HEK293 (cell line): ENCODE data around the gene DIP2C.

Source experiments
- CTCF ChIA-PET: fragments of 350-600 bp; formaldehyde crosslinking; extraction: SDS; loops from one replicate; lab custom pipeline; 2021; ENCODE audit warnings: antibody characterized with exemption; lab: Yijun Ruan, JAX
- POLR2A ChIA-PET: fragments of 300-600 bp; formaldehyde crosslinking; extraction: SDS; loops from one replicate; lab custom pipeline; 2020; ENCODE audit warnings: antibody characterized with exemption, inconsistent platforms; lab: Yijun Ruan, JAX
- H3K27ac ChIP-seq: fragments of 200-500 bp; sonication (Bioruptor generic); 2 replicates; pipeline ENCODE4 v1.5.1; 2014; ENCODE audit warnings: low read depth, low read length, control low read depth, inconsistent platforms; ENCODE audit errors: extremely low read depth
- H3K36me3 ChIP-seq, 2 experiments: fragments of 200-500 bp in 1 of 2; sonication (Bioruptor generic) in 1 of 2; 1 replicate in 1 of 2; 2 replicates in 1 of 2; pipeline ENCODE4 v1.5.1; 2014 to 2017; ENCODE audit warnings: inconsistent platforms in 2 of 2, low read length in 2 of 2; ENCODE audit not compliant: control insufficient read depth in 2 of 2, insufficient read depth in 1 of 2
- H3K4me1 ChIP-seq: fragments of 200-500 bp; sonication (Bioruptor generic); 2 replicates; pipeline ENCODE4 v1.5.1; 2014; ENCODE audit warnings: mild to moderate bottlenecking, low read length, inconsistent platforms; ENCODE audit not compliant: control insufficient read depth, insufficient read depth
- H3K4me3 ChIP-seq: 2 replicates; pipeline ENCODE4 v1.5.1; 2011; ENCODE audit warnings: low read depth, mild to moderate bottlenecking, control low read depth, low read length, moderate library complexity
- H3K9me3 ChIP-seq: fragments of 200-500 bp; sonication (Bioruptor generic); 2 replicates; pipeline ENCODE4 v1.5.1; 2014; ENCODE audit warnings: low read depth, low read length, inconsistent platforms; ENCODE audit not compliant: control insufficient read depth, insufficient read depth
- FEZF1 ChIP-seq: fragments of 450-650 bp; formaldehyde crosslinking; IDR thresholded peaks from 2 replicates; pipeline ENCODE4 v1.5.1; 2016; ENCODE audit warnings: missing biosample characterization, missing genetic modification characterization
- KLF9 ChIP-seq: fragments of 450-650 bp; formaldehyde crosslinking; IDR thresholded peaks from 2 replicates; pipeline ENCODE4 v1.5.1; 2016; ENCODE audit warnings: missing biosample characterization, missing genetic modification characterization, low read depth
- OVOL3 ChIP-seq: fragments of 450-650 bp; formaldehyde crosslinking; IDR thresholded peaks from 2 replicates; pipeline ENCODE4 v1.5.1; 2016; ENCODE audit warnings: missing biosample characterization, missing genetic modification characterization
- PBX3 ChIP-seq: sonication (generic); formaldehyde crosslinking; IDR thresholded peaks from 2 replicates; pipeline ENCODE4 v1.8.1; 2022; ENCODE audit warnings: mild to moderate bottlenecking, moderate library complexity, missing genetic modification reagents
- PRDM4 ChIP-seq: fragments of 450-650 bp; formaldehyde crosslinking; IDR thresholded peaks from 2 replicates; pipeline ENCODE4 v1.5.1; 2017; ENCODE audit warnings: missing biosample characterization, missing genetic modification characterization
- SP2 ChIP-seq: fragments of 450-650 bp; formaldehyde crosslinking; IDR thresholded peaks from 2 replicates; pipeline ENCODE4 v1.5.1; 2016; ENCODE audit warnings: missing biosample characterization, missing genetic modification characterization
- ZBTB1 ChIP-seq: fragments of 450-650 bp; formaldehyde crosslinking; IDR thresholded peaks from 2 replicates; pipeline ENCODE4 v1.5.1; 2016; ENCODE audit warnings: missing biosample characterization, missing genetic modification characterization
- ZBTB48 ChIP-seq: fragments of 450-650 bp; formaldehyde crosslinking; IDR thresholded peaks from 2 replicates; pipeline ENCODE4 v1.5.1; 2016; ENCODE audit warnings: missing biosample characterization, missing genetic modification characterization
- ZFHX2 ChIP-seq: fragments of 450-650 bp; formaldehyde crosslinking; conservative IDR thresholded peaks from 2 replicates; pipeline ENCODE4 v1.5.1; 2016; ENCODE audit warnings: missing biosample characterization, missing genetic modification characterization
- ZFP3 ChIP-seq: fragments of 450-650 bp; formaldehyde crosslinking; IDR thresholded peaks from 2 replicates; pipeline ENCODE4 v1.5.1; 2016; ENCODE audit warnings: low read depth, missing biosample characterization, missing genetic modification characterization
- ZNF214 ChIP-seq: fragments of 450-650 bp; formaldehyde crosslinking; IDR thresholded peaks from 2 replicates; pipeline ENCODE4 v1.5.1; 2017; ENCODE audit warnings: missing biosample characterization, mild to moderate bottlenecking, missing genetic modification characterization, borderline replicate concordance
- ZNF239 ChIP-seq: fragments of 450-650 bp; formaldehyde crosslinking; IDR thresholded peaks from 2 replicates; pipeline ENCODE4 v1.5.1; 2016; ENCODE audit warnings: missing biosample characterization, missing genetic modification characterization
- ZNF302 ChIP-seq: fragments of 450-650 bp; formaldehyde crosslinking; IDR thresholded peaks from 2 replicates; pipeline ENCODE4 v1.5.1; 2016; ENCODE audit warnings: missing biosample characterization, missing genetic modification characterization, low read depth
- ZNF433 ChIP-seq: fragments of 450-650 bp; formaldehyde crosslinking; IDR thresholded peaks from 2 replicates; pipeline ENCODE4 v1.5.1; 2016; ENCODE audit warnings: missing biosample characterization, missing genetic modification characterization, low read depth
- ZNF521 ChIP-seq: fragments of 450-650 bp; formaldehyde crosslinking; IDR thresholded peaks from 2 replicates; pipeline ENCODE4 v1.5.1; 2017; ENCODE audit warnings: missing biosample characterization, mild to moderate bottlenecking, missing genetic modification characterization
- ZNF544 ChIP-seq: fragments of 450-650 bp; formaldehyde crosslinking; IDR thresholded peaks from 2 replicates; pipeline ENCODE4 v1.5.0; 2017; ENCODE audit warnings: missing biosample characterization, missing genetic modification characterization
- ZNF747 ChIP-seq: fragments of 450-650 bp; formaldehyde crosslinking; IDR thresholded peaks from 2 replicates; pipeline ENCODE4 v1.5.1; 2016; ENCODE audit warnings: missing biosample characterization, missing genetic modification characterization

The DIP2C gene

GRCh38 chr10:488933-489215 is 200.6 kb downstream of the DIP2C start:
- no peak overlapping the region for H3K27ac ChIP-seq
- H3K36me3 ChIP-seq, result no peaks in the 10 kb centered on the region
- H3K4me3 ChIP-seq, result no peak overlapping the region
- ChIA-PET POLR2A (no interaction called here), CTCF (no interaction called here)
- TF ChIP-seq FEZF1 (tag by site-specific recombination), result no peak
- no peaks in the 10 kb centered on the region for H3K4me1 ChIP-seq
- H3K9me3 ChIP-seq, result no peaks in the 10 kb centered on the region

GRCh38 chr10:488081-488932 is 201.2 kb downstream of the DIP2C start:
- Histone ChIP-seq H3K4me3 (no peak overlapping the region), H3K9me3 (no peaks in the 10 kb centered on the region), H3K36me3 (no peaks in the 10 kb centered on the region), H3K4me1 (no peaks in the 10 kb centered on the region), H3K27ac (no peak overlapping the region)
- POLR2A ChIA-PET, result no interaction called here
- no peak for TF ChIP-seq ZFHX2 (tag by site-specific recombination)
- TF ChIP-seq ZNF302, result no peak
- no peak for TF ChIP-seq ZNF521 (tag by site-specific recombination)
- no peak for TF ChIP-seq ZNF239 (tag by site-specific recombination)
- no peak for TF ChIP-seq ZNF544
- TF ChIP-seq SP2 (tag by site-specific recombination), result no peak
- TF ChIP-seq KLF9 (tag by site-specific recombination), result no peak
- no peak for TF ChIP-seq PBX3 (CRISPR knock-in tag)
- CTCF ChIA-PET, result interaction anchor here (0.6 kb wide), 1 partner anchor 187 kb away, joined by 5 read pairs; no protein-coding TSS in a partner anchor

GRCh38 chr10:486666-487322 is 202.7 kb downstream of the DIP2C start:
- Histone ChIP-seq H3K36me3 (no peaks in the 10 kb centered on the region), H3K9me3 (no peaks in the 10 kb centered on the region), H3K4me1 (no peaks in the 10 kb centered on the region), H3K27ac (no peak overlapping the region)
- ChIA-PET CTCF (no interaction called here), POLR2A (no interaction called here)
- TF ChIP-seq OVOL3 (tag by site-specific recombination) (no peak), ZFP3 (tag by site-specific recombination) (no peak)
- TF ChIP-seq, all 188 proteins: peak for 0
- H3K4me3 ChIP-seq, result no peak overlapping the region

GRCh38 chr10:486206-486605 is 203.3 kb downstream of the DIP2C start:
- Histone ChIP-seq H3K4me3 (no peak overlapping the region), H3K27ac (no peak overlapping the region), H3K4me1 (no peaks in the 10 kb centered on the region), H3K36me3 (no peaks in the 10 kb centered on the region), H3K9me3 (no peaks in the 10 kb centered on the region)
- CTCF ChIA-PET, result no interaction called here
- TF ChIP-seq ZBTB48 (tag by site-specific recombination), result peak; percentile 61; the same call in 1 of the 2 replicates
- TF ChIP-seq ZNF214 (tag by site-specific recombination), result no peak
- no peak for TF ChIP-seq ZNF747 (tag by site-specific recombination)
- TF ChIP-seq PRDM4, result no peak
- TF ChIP-seq ZNF433 (tag by site-specific recombination), result no peak
- TF ChIP-seq ZBTB1 (tag by site-specific recombination), result no peak
- POLR2A ChIA-PET, result no interaction called here
